A549 (cell line): ENCODE data around the gene PACS1. TPM values are rescaled to one million over a fixed set of nuclear protein-coding genes. Genes with fewer than 3 reads are reported as not detected.

Experiments
- ATAC-seq, 2 experiments: fragments of 200-7000 bp in 1 of 2; fragments of >200 bp in 1 of 2; cut with Nextera tagmentation in 1 of 2; cut with Tn5 transposase in 1 of 2; 3 replicates each; pipeline versions ENCODE4 v1.8.0 to v1.9.1; 2018 to 2020; ENCODE audit warnings: mild to moderate bottlenecking in 1 of 2, moderate library complexity in 1 of 2
- CTCF ChIA-PET: fragments of 300-600 bp; sonication (Branson Sonifier 250); formaldehyde crosslinking; extraction: SDS; loops from one replicate; lab custom pipeline; 2021; ENCODE audit warnings: antibody characterized with exemption, inconsistent platforms; lab: Yijun Ruan, JAX
- POLR2A ChIA-PET: fragments of 350-600 bp; formaldehyde crosslinking; extraction: SDS; loops from one replicate; lab custom pipeline; 2021; ENCODE audit warnings: antibody characterized with exemption, inconsistent platforms; lab: Yijun Ruan, JAX
- DNase-seq, 2 experiments: peaks; one replicate each; pipeline versions ENCODE4 v3.0.0 to v3.0.0-alpha.2; 2011 to 2016; ENCODE audit warnings: low read depth in 1 of 2, low spot score in 1 of 2
- FAIRE-seq: peaks from 2 replicates; lab custom pipeline; 2011; peaks lifted over from hg19 to GRCh38; lab: Jason Lieb, UNC
- H3K27ac ChIP-seq, 2 experiments: fragments of >200 bp; sonication (Bioruptor Twin); formaldehyde crosslinking; 3 replicates each; pipeline ENCODE4 v1.5.1; 2016 to 2017
- H3K4me1 ChIP-seq: fragments of >200 bp; sonication (Bioruptor Twin); formaldehyde crosslinking; 3 replicates; pipeline ENCODE4 v1.6.1; 2016
- H3K4me2 ChIP-seq: fragments of >200 bp; sonication (Bioruptor Twin); formaldehyde crosslinking; 3 replicates; pipeline ENCODE4 v1.6.1; 2016
- H3K4me3 ChIP-seq: fragments of >200 bp; sonication (Bioruptor Twin); formaldehyde crosslinking; 3 replicates; pipeline ENCODE4 v1.5.1; 2016
- H3K9me3 ChIP-seq: fragments of >200 bp; sonication (Bioruptor Twin); formaldehyde crosslinking; 3 replicates; pipeline ENCODE4 v1.6.1; 2016
- CHD4 ChIP-seq: fragments of 200-600 bp; sonication (generic); IDR thresholded peaks from 2 replicates; pipeline ENCODE4 v1.6.1; 2016; ENCODE audit warnings: antibody characterized with exemption, mild to moderate bottlenecking, borderline replicate concordance
- EHF ChIP-seq: fragments of 250-450 bp; sonication (Bioruptor Pico); IDR thresholded peaks from 2 replicates; pipeline ENCODE4 v1.5.0; 2020; ENCODE audit warnings: mild to moderate bottlenecking
- EHMT2 ChIP-seq: fragments of 200-600 bp; sonication (generic); IDR thresholded peaks from 2 replicates; pipeline ENCODE4 v1.6.1; 2016; ENCODE audit warnings: antibody characterized with exemption, low read depth, mild to moderate bottlenecking, moderate library complexity
- EP300 ChIP-seq, 2 experiments: fragments of >200 bp; sonication (Bioruptor Twin); formaldehyde crosslinking; IDR thresholded peaks; 2 replicates in 1 of 2; 3 replicates in 1 of 2; pipeline ENCODE4 v1.6.1; 2016 to 2017
- ESRRA ChIP-seq: fragments of 150-350 bp; IDR thresholded peaks from 2 replicates; pipeline ENCODE4 v1.6.1; 2014; ENCODE audit warnings: mild to moderate bottlenecking, low read length, borderline replicate concordance
- FOSB ChIP-seq: fragments of 250-450 bp; sonication (Bioruptor Pico); IDR thresholded peaks from 2 replicates; pipeline ENCODE4 v1.5.0; 2020; ENCODE audit warnings: mild to moderate bottlenecking, moderate library complexity
- FOSL2 ChIP-seq, 2 experiments: fragments of 450-650 bp in 1 of 2; fragments of >200 bp in 1 of 2; sonication (Bioruptor Twin) in 1 of 2; formaldehyde crosslinking; IDR thresholded peaks; 2 replicates each; pipeline versions ENCODE4 v1.5.0 to v1.6.1; 2016 to 2020; ENCODE audit warnings: mild to moderate bottlenecking in 1 of 2, moderate library complexity in 1 of 2
- HDAC2 ChIP-seq: fragments of 200-600 bp; sonication (generic); IDR thresholded peaks from 2 replicates; pipeline ENCODE4 v1.6.1; 2016
- HOXB5 ChIP-seq: fragments of 250-450 bp; sonication (Bioruptor Pico); IDR thresholded peaks from 2 replicates; pipeline ENCODE4 v1.5.0; 2020; ENCODE audit warnings: mild to moderate bottlenecking, moderate library complexity
- MAZ ChIP-seq: fragments of 150-350 bp; IDR thresholded peaks from 2 replicates; pipeline ENCODE4 v1.6.1; 2014; ENCODE audit warnings: antibody characterized with exemption, low read depth, low read length, borderline replicate concordance
- MYC ChIP-seq: IDR thresholded peaks from 2 replicates; pipeline ENCODE4 v1.6.1; 2012; ENCODE audit warnings: mild to moderate bottlenecking, inconsistent platforms, low read length, improper control_type of control experiment, borderline replicate concordance
- NFE2L2 ChIP-seq: fragments of 150-350 bp; conservative IDR thresholded peaks from 2 replicates; pipeline ENCODE4 v1.6.1; 2014; ENCODE audit warnings: low read length
- NPAS2 ChIP-seq: fragments of 250-450 bp; sonication (Bioruptor Pico); IDR thresholded peaks from 2 replicates; pipeline ENCODE4 v1.8.0; 2022; ENCODE audit warnings: mild to moderate bottlenecking, moderate library complexity, borderline replicate concordance
- PHF8 ChIP-seq: fragments of 200-600 bp; sonication (generic); IDR thresholded peaks from 2 replicates; pipeline ENCODE4 v1.6.1; 2016; ENCODE audit warnings: low read depth, mild to moderate bottlenecking, antibody characterized with exemption, moderate library complexity, borderline replicate concordance
- POLR2A ChIP-seq: IDR thresholded peaks from 2 replicates; pipeline ENCODE4 v1.6.1; 2012; ENCODE audit warnings: mild to moderate bottlenecking, low read length
- RARB ChIP-seq: fragments of 250-450 bp; sonication (Bioruptor Pico); IDR thresholded peaks from 2 replicates; pipeline ENCODE4 v1.8.0; 2021; ENCODE audit warnings: mild to moderate bottlenecking, moderate library complexity
- RNF2 ChIP-seq: fragments of 200-600 bp; sonication (generic); IDR thresholded peaks from 2 replicates; pipeline ENCODE4 v1.6.1; 2016; ENCODE audit warnings: low read depth, mild to moderate bottlenecking, antibody characterized with exemption, moderate library complexity, borderline replicate concordance
- SREBF2 ChIP-seq: fragments of 450-650 bp; IDR thresholded peaks from 2 replicates; pipeline ENCODE4 v1.6.1; 2014; ENCODE audit warnings: mild to moderate bottlenecking, moderate library complexity
- TFCP2L1 ChIP-seq: fragments of 250-450 bp; sonication (Bioruptor Pico); IDR thresholded peaks from 2 replicates; pipeline ENCODE4 v1.5.0; 2021; ENCODE audit warnings: mild to moderate bottlenecking
- ZFP36 ChIP-seq: fragments of 450-650 bp; IDR thresholded peaks from 2 replicates; pipeline ENCODE4 v1.6.1; 2014; ENCODE audit warnings: borderline replicate concordance; ENCODE audit not compliant: partially characterized antibody
- WGBS: methylation state at CpG from one replicate; pipeline ENCODE4 v1.1.6; 2017; ENCODE audit errors: missing lambda C conversion rate; 5-methylcytosine and 5-hydroxymethylcytosine counted together
- polyA plus RNA-seq, 4 experiments: library from polyadenylated mRNA; depleted of rRNA in 3 of 4; stranded (reverse); fragments of >200 nt; fragmentation: RNase III in 1 of 4; extraction: RNeasy Plus Mini Kit Qiagen cat#74134 plus additional on column Dnase treatment in 1 of 4; gene quantifications; 2 replicates in 3 of 4; 3 replicates in 1 of 4; pipeline ENCODE4 v1.2.3, GENCODE V29; 2011 to 2017
- TF ChIP-seq, protein P1 (sequence below): IDR thresholded peaks from 2 replicates; pipeline ENCODE4 v1.6.1; 2012; ENCODE audit warnings: low read depth, borderline replicate concordance
- TF ChIP-seq, protein P2 (sequence below): fragments of 150-350 bp; IDR thresholded peaks from 2 replicates; pipeline ENCODE4 v1.6.1; 2014; ENCODE audit warnings: low read depth, mild to moderate bottlenecking, low read length
- TF ChIP-seq, protein P3 (sequence below): fragments of >200 bp; sonication (Bioruptor Twin); formaldehyde crosslinking; IDR thresholded peaks from 3 replicates; pipeline ENCODE4 v1.6.1; 2016
- TF ChIP-seq, protein P4 (sequence below): IDR thresholded peaks from 2 replicates; pipeline ENCODE4 v1.6.1; 2012

The PACS1 gene
- polyA plus RNA-seq, 2 of the 4 experiments (the other 2 are of a cell fraction) = 48.2 to 59.1 TPM

DNA sequence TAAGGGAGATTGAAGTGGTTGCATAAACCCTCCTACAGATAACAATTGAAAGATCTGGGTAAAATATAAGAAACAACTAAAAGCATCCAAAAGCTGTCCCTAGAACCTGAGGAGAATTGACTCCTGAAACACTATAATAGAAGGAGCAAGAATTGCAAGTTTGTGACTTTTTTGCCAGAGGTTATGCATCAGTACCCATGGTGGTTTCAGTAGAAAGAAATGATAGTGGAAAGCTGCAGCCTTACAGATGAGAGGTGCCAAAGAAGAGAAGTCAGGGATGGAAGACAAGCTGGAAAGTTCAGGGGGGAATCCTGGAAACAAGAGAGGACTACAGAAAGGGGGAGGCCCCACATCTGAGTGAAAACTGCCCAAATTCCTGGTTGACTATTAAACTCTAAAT is 80.7 kb downstream of the PACS1 start:
- H3K4me3 ChIP-seq = no peak overlapping the region
- peaks cover 13% of the 10 kb centered on the region for H3K9me3 ChIP-seq
- FAIRE-seq (no peak), ATAC-seq (no peak), DNase-seq (no peak)
- ChIA-PET CTCF (interaction anchor here (1.2 to 1.9 kb wide), 4 partner anchors 11 to 72 kb away, joined by 3 to 8 read pairs (median 3); no protein-coding TSS in a partner anchor), POLR2A (no interaction called here)
- H3K4me2 ChIP-seq = no peak overlapping the region
- peak overlapping the region in 1 of 2 experiments; percentile 10; a peak in 1 of 6 replicates for H3K27ac ChIP-seq
- no peaks in the 10 kb centered on the region for H3K4me1 ChIP-seq
- TF ChIP-seq MYC (no peak), TFCP2L1 (CRISPR knock-in tag) (no peak), FOSB (CRISPR knock-in tag) (no peak), PHF8 (no peak), HDAC2 (no peak), NPAS2 (CRISPR knock-in tag) (no peak), ZFP36 (no peak), NFE2L2 (no peak), MAZ (no peak), RNF2 (no peak), EHF (CRISPR knock-in tag) (no peak), RARB (no peak), CHD4 (no peak), EHMT2 (no peak), FOSL2 (IDR thresholded peaks at IDR 0.05) (no peak), FOSL2 (CRISPR knock-in tag; IDR thresholded peaks at IDR 0.05) (no peak)
- TF ChIP-seq, protein P1, sequence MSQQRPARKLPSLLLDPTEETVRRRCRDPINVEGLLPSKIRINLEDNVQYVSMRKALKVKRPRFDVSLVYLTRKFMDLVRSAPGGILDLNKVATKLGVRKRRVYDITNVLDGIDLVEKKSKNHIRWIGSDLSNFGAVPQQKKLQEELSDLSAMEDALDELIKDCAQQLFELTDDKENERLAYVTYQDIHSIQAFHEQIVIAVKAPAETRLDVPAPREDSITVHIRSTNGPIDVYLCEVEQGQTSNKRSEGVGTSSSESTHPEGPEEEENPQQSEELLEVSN = no peak
- TF ChIP-seq, protein P2, sequence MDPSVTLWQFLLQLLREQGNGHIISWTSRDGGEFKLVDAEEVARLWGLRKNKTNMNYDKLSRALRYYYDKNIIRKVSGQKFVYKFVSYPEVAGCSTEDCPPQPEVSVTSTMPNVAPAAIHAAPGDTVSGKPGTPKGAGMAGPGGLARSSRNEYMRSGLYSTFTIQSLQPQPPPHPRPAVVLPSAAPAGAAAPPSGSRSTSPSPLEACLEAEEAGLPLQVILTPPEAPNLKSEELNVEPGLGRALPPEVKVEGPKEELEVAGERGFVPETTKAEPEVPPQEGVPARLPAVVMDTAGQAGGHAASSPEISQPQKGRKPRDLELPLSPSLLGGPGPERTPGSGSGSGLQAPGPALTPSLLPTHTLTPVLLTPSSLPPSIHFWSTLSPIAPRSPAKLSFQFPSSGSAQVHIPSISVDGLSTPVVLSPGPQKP = no peak
- TF ChIP-seq, protein P3, sequence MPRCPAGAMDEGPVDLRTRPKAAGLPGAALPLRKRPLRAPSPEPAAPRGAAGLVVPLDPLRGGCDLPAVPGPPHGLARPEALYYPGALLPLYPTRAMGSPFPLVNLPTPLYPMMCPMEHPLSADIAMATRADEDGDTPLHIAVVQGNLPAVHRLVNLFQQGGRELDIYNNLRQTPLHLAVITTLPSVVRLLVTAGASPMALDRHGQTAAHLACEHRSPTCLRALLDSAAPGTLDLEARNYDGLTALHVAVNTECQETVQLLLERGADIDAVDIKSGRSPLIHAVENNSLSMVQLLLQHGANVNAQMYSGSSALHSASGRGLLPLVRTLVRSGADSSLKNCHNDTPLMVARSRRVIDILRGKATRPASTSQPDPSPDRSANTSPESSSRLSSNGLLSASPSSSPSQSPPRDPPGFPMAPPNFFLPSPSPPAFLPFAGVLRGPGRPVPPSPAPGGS = no peak

DNA sequence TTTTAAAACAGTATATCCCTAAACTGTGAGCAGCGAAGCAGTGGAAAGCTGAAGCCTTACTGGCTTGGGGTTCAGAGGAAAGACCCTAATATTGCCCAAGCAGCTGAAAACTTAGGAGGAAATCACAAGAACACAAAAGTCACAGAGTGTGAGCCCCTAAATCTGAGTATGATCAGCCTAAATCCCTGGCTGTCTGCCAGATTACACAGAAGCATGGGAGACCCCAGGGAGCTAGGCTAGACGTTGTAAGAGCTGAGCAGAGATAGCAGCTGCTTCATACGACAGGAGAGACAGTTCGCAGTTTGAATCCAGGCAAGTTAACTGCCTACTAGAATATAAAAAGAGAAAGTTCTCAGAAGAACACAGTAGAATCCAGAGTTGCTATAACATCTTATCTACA is 81.2 kb downstream of the PACS1 start:
- TF ChIP-seq PHF8 (no peak), RNF2 (no peak), FOSB (CRISPR knock-in tag) (no peak), EHMT2 (no peak), TFCP2L1 (CRISPR knock-in tag) (no peak), EP300 (IDR thresholded peaks at IDR 0.05) (no peak), HOXB5 (CRISPR knock-in tag) (no peak)
- Histone ChIP-seq H3K4me3 (no peak overlapping the region), H3K27ac (peak overlapping the region in 1 of 2 experiments; percentile 10; a peak in 1 of 6 replicates), H3K4me2 (no peak overlapping the region), H3K4me1 (no peaks in the 10 kb centered on the region), H3K9me3 (peaks cover 11% of the 10 kb centered on the region)
- no peak for DNase-seq
- 84% methylated on average over 4 of the region's 4 CpGs for WGBS
- FAIRE-seq = no peak
- CTCF ChIA-PET = interaction anchor here (0.9 to 1.9 kb wide), 4 partner anchors 10 to 83 kb away, joined by 3 to 8 read pairs (median 3); no protein-coding TSS in a partner anchor
- no peak for ATAC-seq
- POLR2A ChIA-PET = no interaction called here

DNA sequence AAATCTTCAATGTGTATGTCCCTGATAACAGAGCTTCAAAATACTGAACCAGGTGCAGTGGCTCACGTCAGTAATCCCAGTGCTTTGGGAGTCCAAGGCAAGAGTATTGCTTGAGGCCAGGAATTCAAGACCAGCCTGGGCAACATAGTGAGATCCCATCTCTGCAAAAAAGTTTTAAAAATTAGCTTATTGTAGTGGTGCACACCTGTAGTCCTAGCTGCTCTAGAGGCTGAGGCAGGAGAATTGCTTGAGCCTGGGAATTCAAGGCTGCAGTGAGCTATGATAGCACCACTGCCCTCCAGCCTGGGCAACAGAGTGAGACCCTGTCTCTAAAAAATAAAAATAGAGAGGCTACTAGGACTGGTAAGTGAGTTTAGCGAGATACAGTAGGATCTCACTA is 84.0 kb downstream of the PACS1 start:
- no peak for FAIRE-seq
- no peak overlapping the region for H3K4me2 ChIP-seq
- TF ChIP-seq ESRRA = no peak
- TF ChIP-seq, protein P4, sequence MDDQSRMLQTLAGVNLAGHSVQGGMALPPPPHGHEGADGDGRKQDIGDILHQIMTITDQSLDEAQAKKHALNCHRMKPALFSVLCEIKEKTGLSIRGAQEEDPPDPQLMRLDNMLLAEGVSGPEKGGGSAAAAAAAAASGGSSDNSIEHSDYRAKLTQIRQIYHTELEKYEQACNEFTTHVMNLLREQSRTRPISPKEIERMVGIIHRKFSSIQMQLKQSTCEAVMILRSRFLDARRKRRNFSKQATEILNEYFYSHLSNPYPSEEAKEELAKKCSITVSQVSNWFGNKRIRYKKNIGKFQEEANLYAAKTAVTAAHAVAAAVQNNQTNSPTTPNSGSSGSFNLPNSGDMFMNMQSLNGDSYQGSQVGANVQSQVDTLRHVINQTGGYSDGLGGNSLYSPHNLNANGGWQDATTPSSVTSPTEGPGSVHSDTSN = no peak
- no peak for TF ChIP-seq SREBF2
- TF ChIP-seq CHD4 = no peak
- no peak for TF ChIP-seq POLR2A
- WGBS = 88% methylated on average over 2 of the region's 2 CpGs
- no peaks in the 10 kb centered on the region for H3K9me3 ChIP-seq
- no peak overlapping the region for H3K4me3 ChIP-seq
- H3K4me1 ChIP-seq = peaks cover 12% of the 10 kb centered on the region
- no peak overlapping the region for H3K27ac ChIP-seq
- CTCF ChIA-PET = interaction anchor here (0.9 to 2.4 kb wide), 3 partner anchors 11 to 68 kb away, joined by 3 to 14 read pairs (median 3); no protein-coding TSS in a partner anchor
- no peak for DNase-seq
- POLR2A ChIA-PET = no interaction called here
- no peak for ATAC-seq
